HCT116 (cell line): ENCODE results near the gene ARHGEF6.

Experiments
- CEBPB ChIP-seq: IDR thresholded peaks from 2 replicates; pipeline ENCODE4 v1.6.1; 2012; ENCODE audit warnings: low read depth
- ELF1 ChIP-seq: IDR thresholded peaks from 2 replicates; pipeline ENCODE4 v1.6.1; 2012; ENCODE audit warnings: low read depth, borderline replicate concordance
- EZH2 ChIP-seq: fragments of 200-600 bp; sonication (generic); IDR thresholded peaks from 2 replicates; pipeline ENCODE4 v1.6.1; 2017; ENCODE audit warnings: antibody characterized with exemption, mixed run types
- JUND ChIP-seq: IDR thresholded peaks from 2 replicates; pipeline ENCODE4 v1.6.1; 2012
- POLR2A ChIP-seq: IDR thresholded peaks from 2 replicates; pipeline ENCODE4 v1.7.0; 2011; ENCODE audit warnings: borderline replicate concordance; ENCODE audit not compliant: insufficient read depth, insufficient read length; ENCODE audit errors: extremely low read depth
- POLR2AphosphoS5 ChIP-seq: IDR thresholded peaks from 2 replicates; pipeline ENCODE4 v1.6.1; 2011; ENCODE audit warnings: mild to moderate bottlenecking, low read depth, low read length, moderate library complexity
- RAD21 ChIP-seq: IDR thresholded peaks from 2 replicates; pipeline ENCODE4 v1.6.1; 2012; ENCODE audit warnings: low read depth, mild to moderate bottlenecking
- TCF7L2 ChIP-seq: IDR thresholded peaks from 2 replicates; pipeline ENCODE4 v1.7.0; 2011; ENCODE audit warnings: borderline replicate concordance, inconsistent platforms; ENCODE audit not compliant: insufficient read depth, insufficient read length; ENCODE audit errors: extremely low read depth
- YY1 ChIP-seq: IDR thresholded peaks from 2 replicates; pipeline ENCODE4 v1.6.1; 2011; ENCODE audit warnings: low read length, low read depth, moderate library complexity, mild to moderate bottlenecking; ENCODE audit not compliant: insufficient replicate concordance; ENCODE audit errors: extremely low read depth
- ZFX ChIP-seq: fragments of 450-650 bp; IDR thresholded peaks from 2 replicates; pipeline ENCODE4 v1.6.1; 2017
- TF ChIP-seq, protein P1 (sequence below), 3 experiments: fragments of 200-600 bp in 1 of 3; sonication (generic) in 1 of 3; IDR thresholded peaks in 2 of 3; conservative IDR thresholded peaks in 1 of 3; 2 replicates each; pipeline ENCODE4 v1.5.1; 2012 to 2017; ENCODE audit warnings: low read depth in 2 of 3, low read length in 2 of 3, antibody characterized with exemption in 1 of 3, borderline replicate concordance in 1 of 3, control low read depth in 1 of 3, mild to moderate bottlenecking in 1 of 3, mixed read lengths in 1 of 3, mixed run types in 1 of 3, moderate library complexity in 1 of 3; ENCODE audit not compliant: insufficient read depth in 1 of 3
- TF ChIP-seq, protein P2 (sequence below): IDR thresholded peaks from 2 replicates; pipeline ENCODE4 v1.6.1; 2012

DNA sequence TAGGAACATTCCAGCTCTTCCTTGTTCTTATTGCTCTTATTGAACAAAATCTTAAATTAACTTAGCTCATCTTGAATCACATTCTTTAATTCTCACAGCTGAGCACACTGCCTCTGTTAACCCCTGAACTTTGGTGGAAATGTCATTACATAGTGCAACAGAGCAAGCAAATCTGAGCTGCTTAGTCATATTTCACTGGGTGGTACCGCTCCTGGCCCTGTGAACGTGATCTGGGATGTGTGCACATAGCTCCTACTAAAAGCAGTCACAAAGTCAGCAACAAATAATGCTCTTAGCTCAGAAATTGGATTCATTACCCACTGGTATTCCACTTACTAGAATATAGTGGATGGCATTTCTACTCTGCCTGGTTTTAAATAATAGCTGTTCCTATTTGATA is 27.9 kb downstream of the ARHGEF6 start:
- TF ChIP-seq, protein P1, sequence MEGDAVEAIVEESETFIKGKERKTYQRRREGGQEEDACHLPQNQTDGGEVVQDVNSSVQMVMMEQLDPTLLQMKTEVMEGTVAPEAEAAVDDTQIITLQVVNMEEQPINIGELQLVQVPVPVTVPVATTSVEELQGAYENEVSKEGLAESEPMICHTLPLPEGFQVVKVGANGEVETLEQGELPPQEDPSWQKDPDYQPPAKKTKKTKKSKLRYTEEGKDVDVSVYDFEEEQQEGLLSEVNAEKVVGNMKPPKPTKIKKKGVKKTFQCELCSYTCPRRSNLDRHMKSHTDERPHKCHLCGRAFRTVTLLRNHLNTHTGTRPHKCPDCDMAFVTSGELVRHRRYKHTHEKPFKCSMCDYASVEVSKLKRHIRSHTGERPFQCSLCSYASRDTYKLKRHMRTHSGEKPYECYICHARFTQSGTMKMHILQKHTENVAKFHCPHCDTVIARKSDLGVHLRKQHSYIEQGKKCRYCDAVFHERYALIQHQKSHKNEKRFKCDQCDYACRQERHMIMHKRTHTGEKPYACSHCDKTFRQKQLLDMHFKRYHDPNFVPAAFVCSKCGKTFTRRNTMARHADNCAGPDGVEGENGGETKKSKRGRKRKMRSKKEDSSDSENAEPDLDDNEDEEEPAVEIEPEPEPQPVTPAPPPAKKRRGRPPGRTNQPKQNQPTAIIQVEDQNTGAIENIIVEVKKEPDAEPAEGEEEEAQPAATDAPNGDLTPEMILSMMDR (IDR thresholded peaks at IDR 0.05 in 2 of 3, conservative IDR thresholded peaks at IDR 0.05 in 1 of 3; ENCODE audit: borderline replicate concordance in 1 of 3, insufficient read depth in 1 of 3, low read depth in 2 of 3, low read length in 2 of 3) = no peak
- TF ChIP-seq POLR2A (no peak), POLR2AphosphoS5 (no peak), EZH2 (no peak), ZFX (no peak), ELF1 (no peak), CEBPB (no peak), JUND (no peak), RAD21 (no peak), YY1 (no peak), TCF7L2 (no peak)
- TF ChIP-seq, protein P2, sequence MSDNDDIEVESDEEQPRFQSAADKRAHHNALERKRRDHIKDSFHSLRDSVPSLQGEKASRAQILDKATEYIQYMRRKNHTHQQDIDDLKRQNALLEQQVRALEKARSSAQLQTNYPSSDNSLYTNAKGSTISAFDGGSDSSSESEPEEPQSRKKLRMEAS = no peak
